RWPE2 (cell line): Measurements from ENCODE around the gene NCOA7.

ENCODE experiments used
- ATAC-seq: fragments of 200-7000 bp; cut with Tn5 transposase; 3 replicates; pipeline ENCODE4 v1.9.1; 2021; ENCODE audit warnings: low read depth
- DNase-seq: peaks from one replicate; pipeline ENCODE4 v3.0.0-alpha.2; 2020; ENCODE audit warnings: low spot score
- H3K27ac ChIP-seq: fragments of 450-650 bp; 2 replicates; pipeline ENCODE4 v1.5.1; 2017; ENCODE audit warnings: mild to moderate bottlenecking; ENCODE audit not compliant: poor library complexity, severe bottlenecking
- H3K27me3 ChIP-seq: fragments of 250-450 bp; sonication (Bioruptor Pico); 2 replicates; pipeline ENCODE4 v1.5.1; 2021; ENCODE audit warnings: mild to moderate bottlenecking, moderate library complexity; ENCODE audit not compliant: insufficient read depth, poor library complexity, severe bottlenecking
- H3K36me3 ChIP-seq: fragments of 250-450 bp; sonication (Bioruptor Pico); 2 replicates; pipeline ENCODE4 v1.5.1; 2020; ENCODE audit warnings: low read depth, mild to moderate bottlenecking, moderate library complexity
- H3K4me1 ChIP-seq: fragments of 250-450 bp; sonication (Bioruptor Pico); 2 replicates; pipeline ENCODE4 v1.5.1; 2021; ENCODE audit warnings: mild to moderate bottlenecking, moderate library complexity; ENCODE audit not compliant: insufficient read depth, poor library complexity, severe bottlenecking
- H3K4me3 ChIP-seq: fragments of 250-450 bp; sonication (Bioruptor Pico); 2 replicates; pipeline ENCODE4 v1.5.1; 2021; ENCODE audit warnings: mild to moderate bottlenecking, moderate library complexity; ENCODE audit not compliant: severe bottlenecking
- H3K9me3 ChIP-seq: fragments of 250-450 bp; sonication (Bioruptor Pico); 2 replicates; pipeline ENCODE4 v1.5.1; 2021; ENCODE audit warnings: mild to moderate bottlenecking, moderate library complexity; ENCODE audit not compliant: severe bottlenecking
- CTCF ChIP-seq: fragments of 450-650 bp; IDR thresholded peaks from one replicate; pipeline ENCODE4 v1.5.1; 2017; ENCODE audit warnings: mild to moderate bottlenecking, moderate library complexity; ENCODE audit not compliant: poor library complexity, severe bottlenecking

The NCOA7 gene

GRCh38 chr6:125829433-125829832 is 38.7 kb downstream of the NCOA7 start:
- H3K27me3 ChIP-seq = no peaks in the 10 kb centered on the region
- no peak overlapping the region for H3K4me3 ChIP-seq
- H3K36me3 ChIP-seq = no peaks in the 10 kb centered on the region
- no peak for TF ChIP-seq CTCF
- H3K9me3 ChIP-seq = no peaks in the 10 kb centered on the region
- DNase-seq (no peak), ATAC-seq (no peak)
- H3K27ac ChIP-seq = no peak overlapping the region
- no peaks in the 10 kb centered on the region for H3K4me1 ChIP-seq

GRCh38 chr6:125831659-125832058 is 40.9 kb downstream of the NCOA7 start:
- Histone ChIP-seq H3K4me1 (no peaks in the 10 kb centered on the region), H3K36me3 (no peaks in the 10 kb centered on the region), H3K27ac (no peak overlapping the region), H3K9me3 (no peaks in the 10 kb centered on the region), H3K27me3 (no peaks in the 10 kb centered on the region), H3K4me3 (no peak overlapping the region)
- no peak for DNase-seq
- ATAC-seq = no peak
- no peak for TF ChIP-seq CTCF

GRCh38 chr6:125832391-125833117 is 41.8 kb downstream of the NCOA7 start:
- no peak for ATAC-seq
- H3K27ac ChIP-seq = no peak overlapping the region
- no peaks in the 10 kb centered on the region for H3K4me1 ChIP-seq
- H3K36me3 ChIP-seq = no peaks in the 10 kb centered on the region
- TF ChIP-seq CTCF = no peak
- DNase-seq = no peak
- no peak overlapping the region for H3K4me3 ChIP-seq
- H3K27me3 ChIP-seq = no peaks in the 10 kb centered on the region
- H3K9me3 ChIP-seq = no peaks in the 10 kb centered on the region

- DNase-seq (no peak), ATAC-seq (no peak)
- Histone ChIP-seq H3K9me3 (no peaks in the 10 kb centered on the region), H3K27ac (no peak overlapping the region), H3K4me1 (no peaks in the 10 kb centered on the region), H3K27me3 (no peaks in the 10 kb centered on the region), H3K4me3 (no peak overlapping the region), H3K36me3 (no peaks in the 10 kb centered on the region)
- no peak for TF ChIP-seq CTCF
Observed at GRCh38 chr6:125834348-125834747, 43.6 kb downstream of the NCOA7 start.

GRCh38 chr6:125835221-125835744 is 44.5 kb downstream of the NCOA7 start:
- DNase-seq (no peak), ATAC-seq (no peak)
- H3K4me1 ChIP-seq = no peaks in the 10 kb centered on the region
- TF ChIP-seq CTCF = no peak
- H3K27ac ChIP-seq = no peak overlapping the region
- H3K36me3 ChIP-seq = no peaks in the 10 kb centered on the region
- H3K4me3 ChIP-seq = no peak overlapping the region
- H3K9me3 ChIP-seq = no peaks in the 10 kb centered on the region
- no peaks in the 10 kb centered on the region for H3K27me3 ChIP-seq
